H1 (cell line): Measurements from ENCODE around the gene PDE3A. TPM values are rescaled to one million over a fixed set of nuclear protein-coding genes. Genes with fewer than 3 reads are reported as not detected.

Experiments used
- CTCF ChIA-PET: fragments of 300-600 bp; sonication (Branson Sonifier 250); formaldehyde crosslinking; loops from one replicate; lab custom pipeline; 2021; ENCODE audit not compliant: partially characterized antibody; lab: Charles Lee
- POLR2A ChIA-PET: fragments of 300-600 bp; sonication (Branson Sonifier 250); formaldehyde crosslinking; loops from one replicate; lab custom pipeline; 2021; ENCODE audit warnings: inconsistent platforms; ENCODE audit not compliant: partially characterized antibody; lab: Charles Lee
- DNase-seq, 2 experiments: peaks; one replicate each; pipeline versions ENCODE4 v3.0.0 to v3.0.0-alpha.2; 2010 to 2022; ENCODE audit warnings: low spot score in 2 of 2, low read depth in 1 of 2, mixed read lengths in 1 of 2
- FAIRE-seq: peaks from 2 replicates; lab custom pipeline; 2011; peaks lifted over from hg19 to GRCh38; lab: Jason Lieb, UNC
- H2AFZ ChIP-seq: 2 replicates; pipeline ENCODE4 v1.8.1; 2012; ENCODE audit warnings: low read length, inconsistent platforms
- H2AK5ac ChIP-seq: 2 replicates; pipeline ENCODE4 v1.6.1; 2013; ENCODE audit warnings: low read depth, low read length
- H2BK120ac ChIP-seq: replicated peaks from 2 replicates; pipeline ENCODE3; 2013; ENCODE audit warnings: low read depth, low read length, inconsistent platforms
- H2BK12ac ChIP-seq: 2 replicates; pipeline ENCODE4 v1.6.1; 2013; ENCODE audit warnings: low read depth, low read length
- H2BK15ac ChIP-seq: 2 replicates; pipeline ENCODE4 v1.6.1; 2013; ENCODE audit warnings: low read length
- H2BK20ac ChIP-seq: 2 replicates; pipeline ENCODE4 v1.6.1; 2013; ENCODE audit warnings: low read length
- H2BK5ac ChIP-seq: 2 replicates; pipeline ENCODE4 v1.6.1; 2013; ENCODE audit warnings: low read depth, low read length
- H3K14ac ChIP-seq: 2 replicates; pipeline ENCODE4 v1.6.1; 2013; ENCODE audit warnings: inconsistent platforms; ENCODE audit not compliant: insufficient read length
- H3K18ac ChIP-seq: 2 replicates; pipeline ENCODE4 v1.6.1; 2013; ENCODE audit warnings: low read length; ENCODE audit errors: extremely low read depth
- H3K23ac ChIP-seq: 2 replicates; pipeline ENCODE4 v1.6.1; 2013; ENCODE audit warnings: inconsistent platforms; ENCODE audit not compliant: insufficient read length
- H3K23me2 ChIP-seq: 2 replicates; pipeline ENCODE4 v1.6.1; 2013; ENCODE audit warnings: low read depth, low read length
- H3K27ac ChIP-seq: 2 replicates; pipeline ENCODE4 v1.6.1; 2011; ENCODE audit warnings: low read depth, low read length, inconsistent platforms
- H3K27me3 ChIP-seq, 4 experiments: replicated peaks in 1 of 4; 1 replicate in 1 of 4; 2 replicates in 3 of 4; pipeline versions ENCODE4 v1.6.1 to v1.8.1; 2011 to 2013; ENCODE audit warnings: low read length in 3 of 4, mild to moderate bottlenecking in 3 of 4, inconsistent platforms in 2 of 4, mixed read lengths in 2 of 4, moderate library complexity in 1 of 4; ENCODE audit not compliant: control insufficient read depth in 3 of 4, insufficient read depth in 3 of 4; ENCODE audit errors: extremely low read depth in 1 of 4
- H3K36me3 ChIP-seq, 4 experiments: 2 replicates each; pipeline versions ENCODE4 v1.6.1 to v1.8.1; 2011 to 2013; ENCODE audit warnings: mild to moderate bottlenecking in 4 of 4, low read length in 3 of 4, moderate library complexity in 2 of 4, control low read depth in 1 of 4, inconsistent platforms in 1 of 4; ENCODE audit not compliant: insufficient read depth in 4 of 4, control insufficient read depth in 2 of 4
- H3K4ac ChIP-seq: replicated peaks from 2 replicates; pipeline ENCODE3; 2013; ENCODE audit warnings: low read length, low read depth, mixed read lengths, inconsistent platforms; ENCODE audit not compliant: insufficient read length
- H3K4me1 ChIP-seq, 4 experiments: replicated peaks in 1 of 4; 1 replicate in 1 of 4; 2 replicates in 3 of 4; pipeline versions ENCODE4 v1.6.1 to v1.8.1; 2011 to 2013; ENCODE audit warnings: low read length in 3 of 4, inconsistent platforms in 2 of 4, mixed read lengths in 1 of 4; ENCODE audit not compliant: insufficient read depth in 4 of 4, control insufficient read depth in 3 of 4
- H3K4me2 ChIP-seq, 2 experiments: 2 replicates each; pipeline versions ENCODE4 v1.6.1 to v1.8.1; 2011 to 2013; ENCODE audit warnings: low read depth in 2 of 2, low read length in 2 of 2, control low read depth in 1 of 2, inconsistent platforms in 1 of 2, mild to moderate bottlenecking in 1 of 2; ENCODE audit not compliant: insufficient read depth in 1 of 2
- H3K4me3 ChIP-seq, 4 experiments: fragments of 200-600, 300-600 bp in 1 of 4; sonication (generic), shearing (Covaris generic), sonication (Bioruptor Twin) in 1 of 4; 2 replicates each; pipeline versions ENCODE4 v1.5.1 to v1.8.1; 2011 to 2016; ENCODE audit warnings: low read length in 4 of 4, low read depth in 3 of 4, control low read depth in 2 of 4, inconsistent platforms in 2 of 4, mild to moderate bottlenecking in 2 of 4, mixed read lengths in 1 of 4, moderate library complexity in 1 of 4; ENCODE audit not compliant: insufficient read depth in 2 of 4; ENCODE audit errors: extremely low read depth in 1 of 4
- H3K56ac ChIP-seq: replicated peaks from 2 replicates; pipeline ENCODE3; 2013; ENCODE audit warnings: low read depth, mild to moderate bottlenecking, mixed read lengths, low read length, inconsistent platforms; ENCODE audit not compliant: insufficient read length
- H3K79me1 ChIP-seq: 2 replicates; pipeline ENCODE4 v1.6.1; 2013; ENCODE audit warnings: low read depth, low read length, control low read depth
- H3K79me2 ChIP-seq, 2 experiments: 2 replicates each; pipeline versions ENCODE4 v1.6.1 to v1.8.1; 2012 to 2013; ENCODE audit warnings: low read length in 2 of 2, mild to moderate bottlenecking in 2 of 2, inconsistent platforms in 1 of 2; ENCODE audit not compliant: insufficient read depth in 2 of 2, control insufficient read depth in 1 of 2
- H3K9ac ChIP-seq, 4 experiments: replicated peaks in 1 of 4; 1 replicate in 1 of 4; 2 replicates in 3 of 4; pipeline versions ENCODE4 v1.6.1 to v1.8.1; 2011 to 2013; ENCODE audit warnings: low read depth in 3 of 4, low read length in 3 of 4, control low read depth in 2 of 4, mild to moderate bottlenecking in 2 of 4, moderate library complexity in 2 of 4, inconsistent platforms in 1 of 4; ENCODE audit errors: extremely low read depth in 1 of 4
- H3K9me3 ChIP-seq, 2 experiments: 2 replicates each; pipeline versions ENCODE4 v1.6.1 to v1.8.1; 2012 to 2013; ENCODE audit warnings: mild to moderate bottlenecking in 2 of 2, moderate library complexity in 2 of 2, control low read depth in 1 of 2, inconsistent platforms in 1 of 2, low read depth in 1 of 2, low read length in 1 of 2, mixed read lengths in 1 of 2; ENCODE audit not compliant: insufficient read depth in 2 of 2
- H4K20me1 ChIP-seq, 2 experiments: replicated peaks in 1 of 2; 2 replicates each; pipeline versions ENCODE3 to v1.8.1; 2011 to 2013; ENCODE audit warnings: inconsistent platforms in 2 of 2, low read length in 2 of 2, mild to moderate bottlenecking in 1 of 2; ENCODE audit not compliant: insufficient read depth in 2 of 2, control insufficient read depth in 1 of 2
- H4K5ac ChIP-seq: 2 replicates; pipeline ENCODE4 v1.6.1; 2013; ENCODE audit warnings: low read length, low read depth, mixed read lengths, inconsistent platforms; ENCODE audit not compliant: insufficient read length
- H4K8ac ChIP-seq: 2 replicates; pipeline ENCODE4 v1.8.0; 2013; ENCODE audit warnings: mild to moderate bottlenecking, moderate library complexity, low read length, inconsistent platforms; ENCODE audit not compliant: insufficient read depth; ENCODE audit errors: extremely low read depth
- H4K91ac ChIP-seq: replicated peaks from 2 replicates; pipeline ENCODE3; 2013; ENCODE audit warnings: low read length, mixed read lengths, inconsistent platforms; ENCODE audit not compliant: insufficient read length
- CEBPB ChIP-seq: IDR thresholded peaks from 2 replicates; pipeline ENCODE4 v1.6.1; 2012; ENCODE audit warnings: low read depth, low read length
- CREB1 ChIP-seq: IDR thresholded peaks from 2 replicates; pipeline ENCODE4 v1.6.1; 2012; ENCODE audit warnings: inconsistent platforms
- E2F6 ChIP-seq: IDR thresholded peaks from 2 replicates; pipeline ENCODE4 v1.6.1; 2012; ENCODE audit warnings: inconsistent platforms
- EP300 ChIP-seq, 2 experiments: IDR thresholded peaks; 1 replicate in 1 of 2; 2 replicates in 1 of 2; pipeline ENCODE4 v1.6.1; 2011 to 2012; ENCODE audit warnings: low read depth in 2 of 2, low read length in 2 of 2, mild to moderate bottlenecking in 2 of 2, borderline replicate concordance in 1 of 2, inconsistent platforms in 1 of 2, moderate library complexity in 1 of 2
- EZH2 ChIP-seq: fragments of 200-600 bp; sonication (generic); IDR thresholded peaks from 2 replicates; pipeline ENCODE4 v1.7.1; 2012; ENCODE audit warnings: low read depth, mild to moderate bottlenecking, moderate library complexity, low read length, inconsistent platforms; ENCODE audit not compliant: severe bottlenecking
- HDAC6 ChIP-seq: IDR thresholded peaks from one replicate; pipeline ENCODE4 v1.7.1; 2012; ENCODE audit warnings: low read depth, mild to moderate bottlenecking, inconsistent platforms, low read length, moderate library complexity
- JUND ChIP-seq: IDR thresholded peaks from 2 replicates; pipeline ENCODE4 v1.6.1; 2011; ENCODE audit warnings: mild to moderate bottlenecking, improper control_type of control experiment, low read length
- KDM5A ChIP-seq: fragments of 200-600 bp; IDR thresholded peaks from 2 replicates; pipeline ENCODE4 v1.7.1; 2012; ENCODE audit warnings: mild to moderate bottlenecking, low read length, inconsistent platforms, mixed read lengths
- RNF2 ChIP-seq: fragments of 200-900, 300-1000 bp; sonication (generic); IDR thresholded peaks from 2 replicates; pipeline ENCODE4 v1.7.1; 2016; ENCODE audit warnings: borderline replicate concordance, low read depth, mild to moderate bottlenecking, antibody characterized with exemption, low read length; ENCODE audit not compliant: poor library complexity, severe bottlenecking; ENCODE audit errors: missing control alignments
- RXRA ChIP-seq: IDR thresholded peaks from 2 replicates; pipeline ENCODE4 v1.6.1; 2011; ENCODE audit warnings: low read depth, mild to moderate bottlenecking, low read length, moderate library complexity; ENCODE audit not compliant: insufficient read depth
- SP4 ChIP-seq: IDR thresholded peaks from 2 replicates; pipeline ENCODE4 v1.6.1; 2012; ENCODE audit warnings: low read length, inconsistent platforms
- TCF12 ChIP-seq: IDR thresholded peaks from 2 replicates; pipeline ENCODE4 v1.6.1; 2011; ENCODE audit warnings: low read depth, mild to moderate bottlenecking, low read length
- YY1 ChIP-seq: IDR thresholded peaks from 2 replicates; pipeline ENCODE4 v1.6.1; 2011; ENCODE audit warnings: low read depth, mild to moderate bottlenecking, low read length
- WGBS, 2 experiments: shearing (Covaris generic) in 1 of 2; methylation state at CpG; one replicate each; pipeline versions ENCODE4 v1.1.6 to v1.1.7; 2013 to 2015; ENCODE audit warnings: low lambda C conversion rate in 2 of 2, mixed read lengths in 2 of 2, inconsistent platforms in 1 of 2, low coverage in 1 of 2, missing lambda C conversion rate in 1 of 2; ENCODE audit not compliant: insufficient replicate concordance in 2 of 2, insufficient coverage in 1 of 2, insufficient read length in 1 of 2; ENCODE audit errors: extremely low coverage in 1 of 2, missing lambda C conversion rate in 1 of 2; 5-methylcytosine and 5-hydroxymethylcytosine counted together
- polyA plus RNA-seq, 7 experiments: library from polyadenylated mRNA; depleted of rRNA in 3 of 7; stranded (reverse) in 5 of 7; unstranded in 2 of 7; fragments of >200 nt in 5 of 7; fragments of 200-250 nt in 2 of 7; gene quantifications; 1 replicate in 5 of 7; 2 replicates in 1 of 7; 4 replicates in 1 of 7; pipeline versions ENCODE4 v1.2.1 to v1.2.3, GENCODE V29; 2011 to 2013; ENCODE audit warnings: missing spikeins in 2 of 7, mixed read lengths in 2 of 7
- total RNA-seq: library from RNA; stranded (reverse); fragmentation: NEBNext Ultra II Directional; extraction: Animal tissue kit (Norgen Biotek cat#: 25700); gene quantifications from 2 replicates; pipeline ENCODE4 v1.2.1, GENCODE V29; 2021

Gene PDE3A
- total and polyA plus RNA-seq, 2 of the 8 experiments (the other 6 are each of a cell fraction or from before 2014, with no cell fraction given) = 1.4 to 3.4 TPM

GRCh38 chr12:20508962-20509361, 140.6 kb downstream of the PDE3A start:
- ChIA-PET POLR2A (interaction anchor here (1.4 kb wide), 1 partner anchor 11 kb away, joined by 3 read pairs; no protein-coding TSS in a partner anchor), CTCF (interaction anchor here (1.5 kb wide), 1 partner anchor 40 kb away, joined by 5 read pairs; no protein-coding TSS in a partner anchor)
- H2AFZ ChIP-seq = no peak overlapping the region
- no peak overlapping the region for H3K4ac ChIP-seq
- no peak overlapping the region for H3K27ac ChIP-seq
- H3K18ac ChIP-seq = no peak overlapping the region
- 98% methylated on average over 5 of the region's 5 CpGs; no CpG with 5 or more reads in 1 of the 2 experiments for WGBS, 2 experiments
- no peaks in the 10 kb centered on the region for H3K4me1 ChIP-seq
- no peak overlapping the region for H2BK15ac ChIP-seq
- no peak for FAIRE-seq
- no peak overlapping the region for H4K5ac ChIP-seq
- H3K79me1 ChIP-seq = no peaks in the 10 kb centered on the region
- no peak overlapping the region for H2BK12ac ChIP-seq
- H3K23me2 ChIP-seq = no peaks in the 10 kb centered on the region; the same call in 1 of the 2 replicates
- no peaks in the 10 kb centered on the region; a peak in 1 of 7 replicates for H3K27me3 ChIP-seq
- H4K8ac ChIP-seq = no peak overlapping the region
- no peaks in the 10 kb centered on the region for H4K20me1 ChIP-seq
- H3K4me2 ChIP-seq = no peak overlapping the region
- H3K36me3 ChIP-seq = no peaks in the 10 kb centered on the region
- H3K23ac ChIP-seq = no peak overlapping the region
- H4K91ac ChIP-seq = no peak overlapping the region
- H2BK5ac ChIP-seq = no peak overlapping the region
- H2BK120ac ChIP-seq = no peak overlapping the region
- H3K14ac ChIP-seq = no peak overlapping the region
- no peak overlapping the region for H2BK20ac ChIP-seq
- H3K9ac ChIP-seq = no peak overlapping the region
- no peak for DNase-seq
- H3K9me3 ChIP-seq = no peaks in the 10 kb centered on the region
- no peak overlapping the region for H3K56ac ChIP-seq
- no peak overlapping the region for H2AK5ac ChIP-seq
- H3K79me2 ChIP-seq = no peaks in the 10 kb centered on the region
- no peak overlapping the region for H3K4me3 ChIP-seq
- no peak for TF ChIP-seq HDAC6
- no peak for TF ChIP-seq TCF12
- TF ChIP-seq RNF2 = no peak
- no peak for TF ChIP-seq YY1
- no peak for TF ChIP-seq CEBPB
- TF ChIP-seq EP300 (IDR thresholded peaks at IDR 0.05; ENCODE audit: borderline replicate concordance in 1 of 2, low read depth in 2 of 2, low read length in 2 of 2) = no peak
- no peak for TF ChIP-seq KDM5A
- TF ChIP-seq EZH2 = no peak
- no peak for TF ChIP-seq CREB1
- no peak for TF ChIP-seq E2F6
- no peak for TF ChIP-seq RXRA
- TF ChIP-seq JUND = no peak
- no peak for TF ChIP-seq SP4
